HG02588 (cell line): ENCODE data around the gene PPP3R1.

Experiments used
- ATAC-seq: cut with Tn5 transposase; IDR thresholded peaks from one replicate; pipeline ENCODE4 v1.9.1; 2021; ENCODE audit warnings: mild to moderate bottlenecking, moderate library complexity; ENCODE audit not compliant: unreplicated experiment

The PPP3R1 gene

GRCh38 chr2:68157002-68157401, 95.3 kb downstream of the PPP3R1 start:
- ATAC-seq = peak; percentile 25

- no peak for ATAC-seq
These were observed 95.9 kb downstream of the PPP3R1 start for GRCh38 chr2:68156419-68156818.

- ATAC-seq = no peak
These were observed 96.7 kb downstream of the PPP3R1 start for GRCh38 chr2:68155618-68156017.

GRCh38 chr2:68152681-68153347, 99.5 kb downstream of the PPP3R1 start:
- no peak for ATAC-seq

GRCh38 chr2:68151037-68151436, 101.3 kb downstream of the PPP3R1 start:
- no peak for ATAC-seq

- ATAC-seq = no peak
These were observed 110.5 kb downstream of the PPP3R1 start for GRCh38 chr2:68141875-68142274.

- ATAC-seq = no peak
These were observed 116.6 kb downstream of the PPP3R1 start for GRCh38 chr2:68135448-68136320.

GRCh38 chr2:68134554-68134953, 117.8 kb downstream of the PPP3R1 start:
- ATAC-seq = no peak

GRCh38 chr2:68134120-68134519, 118.2 kb downstream of the PPP3R1 start:
- no peak for ATAC-seq
